GM21360 (cell line): Measurements from ENCODE around the gene RCC2.
"Not testable (repeated sequence)": the region's sequence is repeated elsewhere in the genome, so short reads cannot be mapped to it uniquely, and the experiment has no call there.

ENCODE experiments used
- ATAC-seq: cut with Tn5 transposase; IDR thresholded peaks from one replicate; pipeline ENCODE4 v1.9.1; 2021; ENCODE audit warnings: mild to moderate bottlenecking, moderate library complexity; ENCODE audit not compliant: unreplicated experiment

The RCC2 gene

DNA sequence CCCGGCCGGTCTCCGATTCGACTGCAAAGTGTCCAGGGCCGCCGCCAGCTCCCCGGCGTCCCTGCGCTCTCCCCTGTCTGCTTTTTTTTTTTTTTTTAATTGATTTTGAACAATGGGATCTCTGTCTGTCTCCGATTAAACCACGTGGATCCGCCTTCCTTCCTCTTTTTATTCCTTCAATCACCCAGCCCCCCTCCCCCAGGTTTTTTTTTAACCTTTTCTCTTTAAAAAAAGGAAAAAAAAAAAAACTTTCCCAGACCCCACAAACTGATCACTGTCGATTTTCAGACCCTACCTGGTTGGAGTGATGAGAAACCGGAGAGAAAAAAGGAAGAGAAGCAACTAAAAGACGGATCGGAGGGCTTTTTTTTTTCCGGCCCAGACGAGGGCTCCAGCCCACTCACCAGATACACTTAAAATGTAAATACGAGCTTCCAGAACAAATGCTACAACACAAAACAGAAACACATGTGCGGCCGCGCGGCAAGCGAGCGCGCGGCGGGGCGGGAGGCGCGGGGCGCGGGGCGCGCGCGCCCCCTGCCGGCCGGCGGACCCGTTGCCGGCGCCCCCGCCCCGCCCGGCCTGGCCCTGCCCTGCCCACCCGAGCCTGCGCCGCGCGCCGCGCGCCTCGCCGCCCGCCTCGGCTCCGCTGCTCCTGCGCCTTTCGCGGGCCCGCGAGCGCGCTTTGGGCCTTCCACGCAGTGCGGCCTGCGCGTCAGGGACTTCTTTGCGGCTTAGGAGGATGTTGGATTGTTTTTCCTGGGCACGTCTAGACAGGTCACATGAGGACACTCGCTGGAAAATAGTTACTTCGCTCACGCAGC, at the start of gene RCC2:
TSS of gene RCC2 (minus strand) at position 428 of the 824 bp plus-strand sequence. CDS start 1,163 bp downstream, outside the sequence.
- ATAC-seq, result no peak

DNA sequence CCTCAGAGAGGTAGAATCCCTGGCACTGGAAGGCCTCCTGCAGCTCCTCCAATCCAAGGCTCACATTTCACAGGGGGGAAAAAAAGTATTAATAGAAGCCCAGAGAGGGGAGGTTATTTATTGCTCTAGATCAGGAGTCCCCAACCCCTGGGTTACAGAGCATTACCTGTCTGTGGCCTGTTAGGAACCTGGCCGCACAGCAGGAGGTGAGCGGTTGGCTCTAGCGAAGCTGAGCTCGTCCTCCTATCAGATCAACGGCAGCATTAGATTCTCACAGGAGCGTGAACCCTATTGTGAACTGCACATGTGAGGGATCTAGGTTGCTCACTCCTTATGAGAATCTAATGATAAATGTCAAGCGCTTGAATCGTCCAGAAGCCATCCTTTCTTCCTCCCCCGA, 46.8 kb upstream of the RCC2 start:
- ATAC-seq, result no peak

DNA sequence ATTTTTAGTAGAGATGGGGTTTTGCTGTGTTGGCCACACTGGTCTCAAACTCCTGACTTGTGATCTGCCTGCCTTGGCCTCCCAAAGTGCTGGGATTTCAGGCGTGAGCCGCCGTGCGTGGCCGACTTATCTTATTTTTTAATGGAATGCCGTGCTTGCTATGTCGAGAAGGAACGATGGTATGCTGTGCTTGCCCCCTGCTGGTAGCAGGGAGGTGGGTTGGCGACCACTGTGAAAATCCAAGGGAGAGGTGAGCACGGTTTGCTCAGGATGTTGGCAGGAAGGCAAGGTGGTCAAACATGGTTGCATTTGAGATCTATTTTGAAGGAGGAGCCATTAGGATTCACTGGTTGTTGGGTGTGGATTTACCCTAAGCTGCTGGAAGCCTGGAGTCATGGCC, 45.8 kb upstream of the RCC2 start:
- ATAC-seq, result no peak

DNA sequence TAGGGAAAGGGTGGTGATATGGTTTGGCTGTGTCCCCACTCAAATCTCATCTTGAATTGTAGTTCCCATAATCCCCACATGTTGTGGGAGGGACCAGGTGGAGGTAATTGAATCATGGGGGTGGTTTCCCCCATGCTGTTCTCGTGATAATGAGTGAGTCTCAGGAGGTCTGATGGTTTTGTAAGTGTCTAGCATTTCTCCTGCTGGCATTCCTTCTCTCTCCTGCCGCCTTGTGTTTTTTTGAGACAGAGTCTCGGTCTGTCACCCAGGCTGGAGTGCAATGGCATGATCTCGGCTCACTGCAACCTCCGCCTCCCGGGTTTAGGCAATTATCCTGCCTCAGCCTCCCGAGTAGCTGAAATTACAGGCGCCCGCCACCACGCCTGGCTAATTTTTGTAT, 42.5 kb upstream of the RCC2 start:
- not testable (repeated sequence) for ATAC-seq

DNA sequence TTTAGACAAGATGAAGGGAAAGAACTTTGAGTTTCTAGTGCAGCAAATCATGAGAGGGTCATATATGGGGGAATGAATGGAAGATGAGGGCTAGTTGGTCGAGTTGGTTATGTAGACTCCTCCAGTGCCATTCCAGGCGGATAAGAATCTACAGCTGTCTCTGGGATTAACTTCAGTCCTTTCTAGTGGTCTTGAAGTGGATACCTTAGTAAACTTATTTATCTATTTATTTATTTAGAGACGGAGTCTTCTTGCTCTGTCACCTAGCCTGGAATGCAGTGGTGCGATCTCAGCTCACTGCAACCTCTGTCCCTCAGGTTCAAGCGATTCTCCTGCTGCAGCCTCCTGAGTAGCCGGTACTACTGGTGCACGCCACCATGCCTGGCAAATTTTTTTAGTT, 41.4 kb upstream of the RCC2 start:
- no peak for ATAC-seq

DNA sequence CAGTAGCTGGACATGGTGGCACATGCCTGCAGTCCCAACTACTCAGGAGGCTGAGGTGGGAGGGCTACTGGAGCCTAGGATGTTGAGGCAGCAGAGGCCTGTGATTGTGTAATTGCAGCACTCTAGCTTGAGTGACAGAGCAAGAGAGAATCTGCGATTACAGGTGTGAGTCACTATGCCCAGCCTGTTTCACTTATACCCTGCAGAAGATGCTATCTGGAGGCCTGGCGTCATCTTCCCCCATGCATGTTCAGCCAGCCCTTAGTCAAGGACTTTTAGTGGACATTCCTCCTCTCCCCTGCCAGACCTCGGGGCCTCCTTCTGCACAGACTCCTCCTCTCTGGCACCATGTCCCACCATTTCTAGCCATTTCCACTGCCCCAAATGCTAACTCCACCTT, 36.3 kb upstream of the RCC2 start:
- ATAC-seq, result no peak

DNA sequence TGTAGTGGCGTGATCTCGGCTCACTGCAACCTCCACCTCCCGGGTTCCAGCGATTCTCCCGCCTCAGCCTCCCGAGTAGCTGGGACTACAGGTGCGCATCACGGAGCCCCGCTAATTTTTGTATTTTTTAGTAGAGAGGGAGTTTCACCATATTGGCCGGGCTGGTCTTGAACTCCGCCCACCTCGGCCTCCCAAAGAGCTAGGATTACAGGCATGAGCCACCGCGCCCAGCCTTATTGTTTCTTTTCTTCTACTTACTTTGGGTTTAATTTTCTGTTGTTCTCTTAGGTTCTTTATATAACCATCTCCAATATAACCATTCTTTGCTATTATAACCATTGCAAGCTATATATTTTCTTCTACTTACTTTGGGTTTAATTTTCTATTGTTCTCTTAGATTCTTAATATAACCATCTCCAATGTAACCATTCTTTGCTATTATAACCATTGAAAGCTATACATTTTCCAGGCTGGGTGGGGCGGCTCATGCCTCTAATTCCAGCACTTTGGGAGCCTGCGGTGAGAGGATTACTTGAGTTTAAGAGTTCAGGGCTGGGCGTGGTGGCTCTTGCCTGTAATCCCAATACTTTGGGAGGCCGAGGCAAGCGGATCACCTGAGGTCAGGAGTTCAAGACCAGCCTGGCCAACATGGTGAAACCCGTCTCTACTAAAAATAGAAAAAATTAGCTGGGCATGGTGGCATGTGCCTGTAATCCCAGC, 35.5 kb upstream of the RCC2 start:
- ATAC-seq, result not testable (repeated sequence)

DNA sequence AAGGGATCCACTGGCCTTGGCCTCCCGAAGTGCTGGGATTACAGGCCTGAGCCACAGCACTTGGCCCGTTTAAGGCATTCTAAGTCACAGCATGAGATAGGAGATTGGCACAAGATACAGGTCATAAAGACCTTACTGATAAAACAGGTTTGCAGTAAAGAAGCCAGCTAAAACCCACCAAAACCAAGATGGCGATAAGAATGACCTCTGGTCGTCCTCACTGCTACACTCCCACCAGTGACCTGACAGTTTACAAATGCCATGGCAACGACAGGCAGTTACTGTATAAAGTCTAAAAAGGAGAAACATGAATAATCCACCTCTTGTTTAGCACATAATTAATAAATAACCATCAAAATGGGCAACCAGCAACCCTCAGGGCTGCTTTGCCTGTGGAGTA, 33.3 kb upstream of the RCC2 start:
- ATAC-seq, result no peak

DNA sequence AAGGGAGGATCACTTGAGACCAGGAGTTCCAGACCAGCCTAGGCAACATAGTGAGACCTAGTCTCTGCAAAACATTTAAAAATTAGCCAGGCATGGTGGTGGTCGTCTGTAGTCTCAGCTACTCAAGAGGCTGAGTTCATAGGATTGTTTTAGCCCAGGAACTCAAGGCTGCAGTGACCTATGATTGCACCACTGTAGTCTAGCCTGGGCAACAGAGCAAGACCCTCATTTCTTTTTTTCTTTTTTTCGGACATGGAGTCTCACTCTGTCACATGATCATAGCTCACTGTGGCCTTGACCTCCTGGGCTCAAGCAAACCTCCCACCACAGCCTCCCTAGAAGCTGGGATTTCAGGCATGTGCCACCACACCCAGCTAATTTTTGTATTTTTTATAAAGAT, 31.9 kb upstream of the RCC2 start:
- ATAC-seq, result no peak

DNA sequence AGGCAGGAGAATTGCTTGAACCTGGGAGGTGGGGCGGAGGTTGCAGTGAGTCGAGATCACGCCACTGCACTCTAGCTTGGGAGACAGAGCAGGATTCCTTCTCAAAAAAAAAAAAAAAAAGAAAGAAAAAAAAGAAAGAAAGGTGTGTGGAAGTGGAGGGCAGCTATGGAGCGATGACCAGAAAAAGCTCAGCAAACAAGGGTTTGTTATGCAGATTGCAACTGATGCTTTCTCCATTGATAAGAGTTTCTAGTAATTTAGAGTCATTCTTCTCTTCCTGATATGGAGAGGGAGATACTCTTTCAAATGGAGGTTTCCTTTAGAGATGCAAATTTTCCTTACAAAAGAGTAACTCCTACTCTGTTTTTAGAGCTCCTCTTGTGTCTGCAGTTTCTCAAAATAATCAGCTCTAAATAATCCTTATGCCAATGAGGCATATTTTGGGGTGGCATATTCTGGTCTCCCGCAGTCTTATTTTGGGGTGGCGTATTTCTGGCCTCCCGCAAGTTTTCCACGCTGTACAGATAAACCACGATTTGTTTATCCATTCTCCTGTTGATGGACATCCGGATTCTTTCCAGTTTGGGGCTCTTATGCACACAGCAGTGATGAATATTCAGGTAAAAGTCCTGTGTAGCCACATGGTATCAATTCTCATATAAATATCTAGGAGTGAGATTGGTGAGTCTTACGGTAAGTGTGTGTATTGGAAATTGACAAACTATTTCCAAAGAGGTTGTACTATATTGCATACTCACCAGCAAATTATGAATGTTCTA, 30.7 kb upstream of the RCC2 start:
- ATAC-seq, result no peak

DNA sequence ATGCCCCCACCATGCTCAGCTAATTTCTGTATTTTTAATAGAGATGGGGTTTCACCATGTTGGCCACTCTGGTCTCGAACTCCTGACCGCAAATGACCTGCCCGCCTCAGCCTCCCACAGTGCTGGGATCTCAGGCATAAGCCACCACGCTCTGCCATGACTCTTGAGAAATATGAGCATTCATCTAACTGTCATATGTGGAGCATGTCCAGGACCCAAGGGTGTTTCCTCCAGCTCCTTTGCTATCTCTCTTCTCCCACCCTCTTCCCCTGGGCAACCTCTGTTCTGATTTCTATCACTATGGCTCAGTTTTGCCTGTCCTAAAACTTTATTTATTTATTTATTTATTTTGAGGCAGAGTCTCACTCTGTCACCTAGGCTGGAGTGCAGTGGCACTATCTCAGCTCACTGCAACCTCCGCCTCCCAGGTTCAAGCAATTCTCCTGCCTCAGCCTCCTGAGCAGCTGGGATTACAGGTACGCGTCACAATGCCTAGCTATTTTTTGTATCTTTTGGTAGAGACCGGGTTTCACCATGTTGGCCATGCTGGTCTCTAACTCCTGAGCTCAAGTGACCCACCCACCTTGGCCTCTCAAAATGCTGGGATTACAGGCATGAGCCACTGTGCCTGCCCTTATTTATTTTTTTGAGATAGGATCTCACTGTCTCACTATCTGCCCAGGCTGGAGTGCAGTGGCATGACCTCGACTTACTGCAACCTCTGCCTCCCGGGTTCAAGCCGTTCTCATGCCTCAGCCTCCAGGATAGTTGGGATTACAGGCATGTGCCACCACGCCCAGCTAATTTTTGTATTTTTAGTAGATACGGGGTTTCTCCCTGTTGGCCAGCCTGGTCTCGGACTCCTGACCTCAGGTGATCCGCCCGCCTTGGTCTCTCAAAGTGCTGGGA, 29.1 kb upstream of the RCC2 start:
- not testable (repeated sequence) for ATAC-seq

DNA sequence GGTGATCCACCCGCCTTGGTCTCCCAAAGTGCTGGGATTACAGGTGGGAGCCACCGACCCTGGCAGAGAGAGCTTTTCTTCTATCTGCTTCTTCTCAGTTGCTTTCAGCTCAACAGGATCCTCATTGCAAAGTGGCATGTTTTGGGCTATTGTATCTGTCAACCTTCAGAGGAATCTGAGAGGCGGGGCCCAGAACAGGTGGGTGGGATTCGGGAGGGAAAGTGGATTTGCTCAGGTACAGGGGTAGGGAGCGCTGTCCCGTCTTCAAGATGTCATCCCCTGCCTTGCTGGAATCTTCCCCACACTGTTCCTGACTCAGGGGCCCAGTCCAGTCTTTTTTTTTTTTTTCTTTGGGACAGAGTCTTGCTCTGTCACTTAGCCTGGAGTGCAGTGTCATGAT, 26.9 kb upstream of the RCC2 start:
- no peak for ATAC-seq

DNA sequence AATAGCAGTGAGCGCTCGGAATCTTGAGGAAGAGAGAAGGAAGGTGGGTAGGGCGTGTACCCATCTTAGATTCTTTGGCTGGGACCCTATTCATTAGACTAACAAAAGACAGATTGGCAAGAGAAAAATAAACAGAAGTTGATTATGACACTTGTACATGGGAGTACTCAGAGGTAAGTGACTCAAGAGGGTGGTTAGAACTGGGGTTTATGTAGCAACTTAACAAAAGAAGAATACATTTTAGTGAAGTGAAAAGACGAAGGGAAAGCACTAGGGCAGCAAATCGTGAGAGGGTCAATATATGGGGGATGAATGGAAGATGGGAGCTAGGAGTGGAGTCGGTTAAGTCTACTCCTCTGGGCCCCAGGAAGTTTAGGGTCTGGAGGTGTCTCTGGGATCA, 25.8 kb upstream of the RCC2 start:
- no peak for ATAC-seq

DNA sequence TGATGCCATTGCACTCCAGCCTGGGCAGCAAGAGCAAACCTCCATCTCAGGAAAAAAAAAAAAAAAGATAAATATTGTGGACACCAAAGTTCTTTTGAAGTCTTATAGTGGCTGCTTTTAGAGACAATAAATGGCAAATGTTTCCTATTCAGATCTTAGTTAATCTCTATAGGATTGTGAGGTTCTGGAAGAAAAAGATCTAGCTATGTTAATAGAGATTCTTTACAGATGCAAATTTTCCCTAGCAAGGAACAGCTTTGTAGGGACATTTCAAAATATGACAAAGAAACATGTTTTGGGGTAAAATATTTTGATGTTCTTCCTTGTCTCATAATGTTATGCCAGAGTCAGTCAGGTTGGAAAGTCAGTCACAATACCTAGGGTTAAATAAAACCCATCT, 24.5 kb upstream of the RCC2 start:
- no peak for ATAC-seq

DNA sequence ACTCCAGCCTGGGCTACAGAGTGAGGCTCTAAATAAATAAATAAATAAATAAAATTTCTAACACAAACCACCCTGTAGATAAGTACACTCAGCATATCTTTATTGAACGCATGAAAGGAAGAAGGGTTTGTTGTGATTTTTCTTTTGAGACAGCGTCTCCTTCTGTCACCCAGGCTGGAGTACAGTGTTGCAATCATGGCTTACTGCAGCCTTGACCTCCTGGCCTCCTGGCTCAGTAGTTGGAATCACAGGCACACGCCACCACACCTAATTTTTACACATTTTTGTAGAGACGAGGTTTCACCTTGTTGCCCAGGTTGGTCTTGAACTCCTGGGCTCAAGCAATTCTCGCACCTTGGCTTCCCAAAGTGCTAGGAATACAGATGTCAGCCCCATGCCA, 23.2 kb upstream of the RCC2 start:
- ATAC-seq, result no peak

DNA sequence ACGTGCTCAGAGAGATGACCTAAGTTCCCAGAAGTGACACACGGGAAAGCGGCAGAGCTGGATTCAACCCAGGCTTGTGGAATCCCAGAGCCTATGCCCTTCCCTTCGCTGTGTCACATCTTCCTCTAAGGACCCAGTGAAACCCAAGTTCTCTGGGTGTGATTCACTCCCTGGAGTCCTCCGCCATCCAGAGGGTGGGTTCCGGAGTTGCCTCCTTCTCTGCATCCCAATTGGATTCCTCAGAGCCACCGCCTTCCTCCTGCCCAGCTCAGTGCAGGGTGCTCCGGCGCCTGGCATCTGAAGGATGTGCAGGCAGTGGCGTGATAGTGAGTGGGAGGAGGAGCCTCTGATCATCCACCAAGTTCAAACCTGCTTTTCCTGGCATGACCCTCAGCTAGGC, 20.7 kb upstream of the RCC2 start:
- no peak for ATAC-seq

DNA sequence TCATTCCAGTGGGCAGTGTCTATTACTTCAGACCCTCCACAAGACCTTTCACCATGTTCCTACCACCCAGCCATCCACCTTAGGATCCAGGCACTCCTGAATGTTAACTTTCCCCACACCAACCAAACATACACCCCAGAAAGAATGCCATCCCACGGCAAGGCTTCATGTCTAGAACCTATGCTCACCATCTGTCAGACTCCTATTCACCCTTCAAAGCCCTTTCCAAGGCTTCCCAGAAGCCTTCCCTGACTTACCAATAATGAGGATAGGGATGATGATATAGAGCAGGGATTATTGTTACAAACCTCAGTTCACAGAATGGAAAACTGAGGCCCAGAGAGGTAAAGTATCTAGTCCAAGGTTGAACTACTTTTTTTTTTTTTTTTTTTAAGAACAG, 19.3 kb upstream of the RCC2 start:
- no peak for ATAC-seq

DNA sequence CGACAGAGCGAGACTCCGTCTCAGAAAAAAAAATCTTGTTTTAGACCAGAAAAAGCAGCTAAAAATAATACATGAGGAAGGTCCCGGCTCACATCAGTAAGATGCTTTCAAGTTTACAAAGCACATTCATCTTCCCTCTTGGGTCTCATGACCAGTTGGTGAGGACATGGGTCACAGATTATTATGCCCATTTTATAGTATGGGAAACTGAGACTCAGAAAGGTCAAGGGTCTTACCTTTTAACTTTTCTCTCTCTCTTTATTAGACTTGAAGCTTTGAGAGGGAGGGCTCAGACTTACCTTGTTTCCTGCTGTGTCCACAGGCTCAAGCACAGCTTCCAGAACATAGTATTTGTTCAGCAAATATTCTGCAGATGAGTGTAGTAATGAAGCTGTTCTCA, 13.2 kb upstream of the RCC2 start:
- ATAC-seq, result no peak

DNA sequence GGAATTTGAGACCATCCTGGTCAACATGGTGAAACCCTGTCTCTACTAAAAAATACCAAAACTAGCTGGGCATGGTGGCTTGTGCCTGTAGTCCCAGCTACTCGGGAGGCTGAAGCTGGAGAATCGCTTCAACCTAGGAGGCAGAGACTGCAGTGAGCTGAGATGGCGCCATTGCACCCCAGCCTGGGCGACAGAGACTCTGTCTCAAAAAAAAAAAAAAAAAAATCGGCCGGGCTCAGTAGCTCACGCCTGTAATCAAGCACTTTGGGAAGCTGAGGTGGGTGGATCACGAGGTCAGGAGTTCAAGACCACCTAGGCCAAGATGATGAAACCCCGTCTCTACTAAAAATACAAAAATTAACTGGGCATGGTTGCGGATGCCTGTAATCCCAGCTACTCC, 12.7 kb upstream of the RCC2 start:
- not testable (repeated sequence) for ATAC-seq

DNA sequence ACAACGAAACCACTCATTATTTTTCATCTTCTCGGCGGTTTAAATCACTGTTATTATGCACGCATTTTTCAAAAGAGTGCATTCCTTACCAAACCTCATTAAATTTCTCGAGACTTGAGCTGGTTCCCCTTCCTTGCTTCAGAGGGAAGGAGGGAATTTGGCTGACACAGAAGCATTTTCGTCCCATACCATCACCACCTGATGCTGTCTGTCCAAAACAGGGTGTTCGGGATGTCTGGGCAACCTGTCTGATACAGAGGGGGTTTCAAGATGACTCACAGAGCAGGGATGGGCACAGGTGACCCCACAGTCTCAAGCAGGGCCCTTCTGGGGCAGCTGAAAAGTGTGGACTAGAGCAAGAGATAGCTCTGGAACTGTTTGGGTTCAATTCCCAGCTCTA, 12.3 kb upstream of the RCC2 start:
- ATAC-seq, result no peak
